Trophoblast cell (in vitro differentiated cells and primary cell): Measurements from ENCODE around the gene TAMM41.

Experiments used
- DNase-seq, 2 donors: peaks; one replicate each; pipeline ENCODE4 v3.0.0-alpha.2; 2016
- H2AFZ ChIP-seq: 2 replicates; pipeline ENCODE4 v1.6.1; 2013; ENCODE audit warnings: low read length, moderate library complexity, mild to moderate bottlenecking; ENCODE audit not compliant: insufficient read depth, poor library complexity
- H2AK5ac ChIP-seq: 2 replicates; pipeline ENCODE4 v1.6.1; 2013; ENCODE audit warnings: mild to moderate bottlenecking, low read length
- H2BK120ac ChIP-seq: 2 replicates; pipeline ENCODE4 v1.6.1; 2013; ENCODE audit warnings: low read length, mild to moderate bottlenecking, moderate library complexity; ENCODE audit not compliant: insufficient read depth, poor library complexity
- H2BK12ac ChIP-seq: 2 replicates; pipeline ENCODE4 v1.6.1; 2013; ENCODE audit warnings: mild to moderate bottlenecking, low read length, moderate library complexity
- H2BK5ac ChIP-seq: 2 replicates; pipeline ENCODE4 v1.6.1; 2013; ENCODE audit warnings: low read length, low read depth, moderate library complexity, mild to moderate bottlenecking; ENCODE audit not compliant: poor library complexity
- H3K14ac ChIP-seq: 2 replicates; pipeline ENCODE4 v1.6.1; 2013; ENCODE audit warnings: mild to moderate bottlenecking, low read length
- H3K18ac ChIP-seq: 2 replicates; pipeline ENCODE4 v1.6.1; 2013; ENCODE audit warnings: mild to moderate bottlenecking, low read length
- H3K23ac ChIP-seq: 2 replicates; pipeline ENCODE4 v1.6.1; 2013; ENCODE audit warnings: low read length
- H3K27ac ChIP-seq: 2 replicates; pipeline ENCODE4 v1.5.1; 2013; ENCODE audit warnings: low read depth, mild to moderate bottlenecking, inconsistent platforms, low read length, moderate library complexity
- H3K27me3 ChIP-seq: 2 replicates; pipeline ENCODE4 v1.6.1; 2013; ENCODE audit warnings: inconsistent platforms, mild to moderate bottlenecking, low read length, moderate library complexity; ENCODE audit not compliant: insufficient read depth
- H3K36me3 ChIP-seq, 2 experiments: 1 replicate in 1 of 2; 2 replicates in 1 of 2; pipeline ENCODE4 v1.6.1; 2013; ENCODE audit warnings: low read length in 2 of 2, mild to moderate bottlenecking in 2 of 2, moderate library complexity in 1 of 2; ENCODE audit not compliant: insufficient read depth in 2 of 2, control insufficient read depth in 1 of 2
- H3K4ac ChIP-seq: 2 replicates; pipeline ENCODE4 v1.6.1; 2013; ENCODE audit warnings: low read depth, mild to moderate bottlenecking, low read length, moderate library complexity
- H3K4me1 ChIP-seq, 2 experiments: 1 replicate in 1 of 2; 2 replicates in 1 of 2; pipeline ENCODE4 v1.6.1; 2013; ENCODE audit warnings: low read length in 2 of 2, mild to moderate bottlenecking in 2 of 2, moderate library complexity in 1 of 2; ENCODE audit not compliant: insufficient read depth in 2 of 2, control insufficient read depth in 1 of 2
- H3K4me2 ChIP-seq: 2 replicates; pipeline ENCODE4 v1.6.1; 2013; ENCODE audit warnings: inconsistent platforms, mild to moderate bottlenecking, low read length, moderate library complexity
- H3K4me3 ChIP-seq: 2 replicates; pipeline ENCODE4 v1.5.1; 2013; ENCODE audit warnings: mild to moderate bottlenecking, low read depth, low read length, inconsistent platforms
- H3K79me1 ChIP-seq: one replicate; pipeline ENCODE4 v1.6.1; 2013; ENCODE audit warnings: low read length
- H3K79me2 ChIP-seq: 2 replicates; pipeline ENCODE4 v1.6.1; 2013; ENCODE audit warnings: low read length, mild to moderate bottlenecking; ENCODE audit not compliant: control insufficient read depth, insufficient read depth, poor library complexity
- H3K9ac ChIP-seq: 2 replicates; pipeline ENCODE4 v1.6.1; 2013; ENCODE audit warnings: mild to moderate bottlenecking, low read length
- H3K9me3 ChIP-seq: 2 replicates; pipeline ENCODE4 v1.6.1; 2013; ENCODE audit warnings: low read depth, mild to moderate bottlenecking, control low read depth, inconsistent platforms, low read length; ENCODE audit not compliant: insufficient read depth
- H4K12ac ChIP-seq: 2 replicates; pipeline ENCODE4 v1.6.1; 2013; ENCODE audit warnings: low read depth, mild to moderate bottlenecking, low read length, moderate library complexity
- H4K8ac ChIP-seq: 2 replicates; pipeline ENCODE4 v1.6.1; 2013; ENCODE audit warnings: low read depth, mild to moderate bottlenecking, low read length, moderate library complexity
- H4K91ac ChIP-seq: one replicate; pipeline ENCODE4 v1.6.1; 2013; ENCODE audit warnings: low read depth, mild to moderate bottlenecking, low read length, moderate library complexity
- WGBS: extraction: QIAGEN DNeasy Blood & Tissue Kit; methylation state at CpG from one replicate; pipeline ENCODE4 v1.1.7; 2013; ENCODE audit warnings: missing lambda C conversion rate; ENCODE audit not compliant: insufficient read length, insufficient coverage; ENCODE audit errors: extremely low coverage; 5-methylcytosine and 5-hydroxymethylcytosine counted together

Gene TAMM41

GRCh38 chr3:11794927-11795326 is 51.8 kb downstream of the TAMM41 start:
- Histone ChIP-seq H3K4me1 (peaks cover 0 to 2% of the 10 kb centered on the region in 2 experiments), H3K18ac (no peak overlapping the region), H2BK12ac (no peak overlapping the region)

DNA sequence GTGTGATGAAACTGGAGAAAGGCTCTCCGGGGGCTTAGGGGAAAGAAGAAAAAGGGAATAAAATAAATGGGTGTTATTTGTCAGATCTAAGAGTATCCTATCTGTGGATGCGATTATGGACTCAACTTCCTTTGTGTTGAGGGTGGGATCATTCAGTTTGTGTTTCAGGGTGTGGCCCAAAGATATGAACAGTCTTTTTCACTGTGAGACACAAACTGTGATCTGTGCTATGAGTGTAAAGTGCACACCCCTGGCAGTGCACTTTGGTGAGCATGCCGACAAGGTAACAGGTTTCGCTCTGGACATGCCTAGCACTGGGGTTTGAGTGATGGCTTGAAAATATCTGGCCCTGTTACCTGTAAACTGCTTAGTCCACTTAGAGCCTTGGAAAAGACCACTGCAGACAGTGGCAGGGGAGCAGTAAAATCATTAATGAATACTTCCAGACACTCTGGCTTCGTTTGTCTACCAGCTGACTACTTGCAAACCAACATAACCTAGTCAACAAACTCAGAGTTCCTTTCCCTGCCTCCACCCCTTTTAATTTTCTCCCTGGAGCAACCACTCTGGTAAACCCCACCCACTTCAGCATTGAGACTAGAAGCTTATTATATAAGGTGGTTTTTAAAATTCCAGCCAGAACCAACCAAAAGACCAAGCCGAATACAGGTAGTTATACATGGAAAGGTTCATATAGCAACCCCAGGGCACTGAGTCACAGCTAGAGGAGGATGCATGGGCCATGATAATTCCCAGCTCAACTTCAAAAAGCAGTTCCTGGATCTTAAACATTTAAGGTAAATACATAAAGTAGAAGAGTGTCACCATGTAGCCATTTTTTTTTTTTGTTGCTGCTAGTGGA is 55.1 kb downstream of the TAMM41 start:
- Histone ChIP-seq H3K27me3 (no peaks in the 10 kb centered on the region), H3K23ac (peak overlapping the region; percentile 14)

More at GRCh38 chr3:11794927-11795326, 51.8 kb downstream of the TAMM41 start:
- H2AK5ac ChIP-seq: no peak overlapping the region
- H3K36me3 ChIP-seq: peaks cover 0 to 8% of the 10 kb centered on the region in 2 experiments
- no peaks in the 10 kb centered on the region for H3K27me3 ChIP-seq
- H3K4ac ChIP-seq: no peak overlapping the region
- H3K27ac ChIP-seq: no peak overlapping the region
- no peak overlapping the region for H3K23ac ChIP-seq
- H3K79me2 ChIP-seq: no peaks in the 10 kb centered on the region
- no peak overlapping the region for H3K14ac ChIP-seq
- H3K4me2 ChIP-seq: no peak overlapping the region
- H4K91ac ChIP-seq: no peak overlapping the region
- WGBS: no CpG with 5 or more reads among the region's 2 CpGs
- H3K4me3 ChIP-seq: no peak overlapping the region
- no peaks in the 10 kb centered on the region for H3K79me1 ChIP-seq
- no peak overlapping the region for H4K12ac ChIP-seq
- H2BK120ac ChIP-seq: no peak overlapping the region
- H2AFZ ChIP-seq: no peak overlapping the region
- H2BK5ac ChIP-seq: no peak overlapping the region
- no peak overlapping the region for H3K9ac ChIP-seq
- DNase-seq: no peak
- no peak overlapping the region for H4K8ac ChIP-seq
- H3K9me3 ChIP-seq: no peaks in the 10 kb centered on the region

DNA sequence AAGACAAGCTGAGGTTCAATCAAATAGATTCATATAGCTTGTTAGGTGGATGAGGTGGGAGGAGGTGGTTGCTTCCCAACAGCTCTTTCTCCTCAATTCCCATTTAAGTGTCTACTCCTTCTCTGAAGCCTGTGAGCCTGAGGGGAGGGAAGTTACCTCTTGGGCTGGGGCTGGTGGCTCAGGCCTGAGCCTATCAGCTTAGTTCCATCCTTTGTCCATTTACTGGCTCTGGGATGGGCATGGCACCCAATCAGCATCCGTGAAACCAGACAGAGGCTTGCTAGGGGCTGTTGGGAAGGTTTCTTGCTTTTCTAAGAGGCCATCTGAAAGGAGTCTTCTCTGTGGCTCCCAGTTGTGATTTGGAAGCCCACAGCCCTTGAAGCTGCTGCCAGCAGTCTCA is 57.3 kb downstream of the TAMM41 start:
- Histone ChIP-seq H3K4ac (no peak overlapping the region), H4K91ac (no peak overlapping the region), H3K36me3 (peaks cover 12 to 28% of the 10 kb centered on the region in 2 experiments), H3K9ac (no peak overlapping the region), H3K4me3 (no peak overlapping the region), H2AK5ac (no peak overlapping the region), H3K4me1 (peaks cover 2 to 4% of the 10 kb centered on the region in 2 experiments), H4K12ac (no peak overlapping the region), H2BK120ac (no peak overlapping the region), H2BK12ac (no peak overlapping the region), H3K9me3 (no peaks in the 10 kb centered on the region), H3K27ac (no peak overlapping the region), H3K23ac (no peak overlapping the region), H2AFZ (no peak overlapping the region), H2BK5ac (no peak overlapping the region), H4K8ac (no peak overlapping the region), H3K79me2 (no peaks in the 10 kb centered on the region), H3K27me3 (no peaks in the 10 kb centered on the region), H3K79me1 (no peaks in the 10 kb centered on the region), H3K18ac (no peak overlapping the region), H3K4me2 (no peak overlapping the region), H3K14ac (no peak overlapping the region)
- no peak for DNase-seq
- WGBS: no CpG with 5 or more reads among the region's 1 CpG

More for the DNA sequence above, 55.1 kb downstream of the TAMM41 start:
- Histone ChIP-seq H3K4me2 (no peak overlapping the region), H3K4me1 (no peaks in the 10 kb centered on the region), H3K9ac (no peak overlapping the region), H3K79me1 (no peaks in the 10 kb centered on the region), H4K91ac (no peak overlapping the region), H2BK12ac (no peak overlapping the region), H3K18ac (no peak overlapping the region), H3K36me3 (peaks cover 11 to 28% of the 10 kb centered on the region in 2 experiments), H3K79me2 (no peaks in the 10 kb centered on the region), H3K9me3 (no peaks in the 10 kb centered on the region), H2AFZ (no peak overlapping the region), H3K27ac (no peak overlapping the region), H3K14ac (no peak overlapping the region), H2BK5ac (no peak overlapping the region), H2BK120ac (no peak overlapping the region), H3K4ac (no peak overlapping the region), H4K8ac (no peak overlapping the region), H2AK5ac (no peak overlapping the region), H3K4me3 (no peak overlapping the region), H4K12ac (no peak overlapping the region)
- no CpG with 5 or more reads among the region's 6 CpGs for WGBS
- no peak for DNase-seq

DNA sequence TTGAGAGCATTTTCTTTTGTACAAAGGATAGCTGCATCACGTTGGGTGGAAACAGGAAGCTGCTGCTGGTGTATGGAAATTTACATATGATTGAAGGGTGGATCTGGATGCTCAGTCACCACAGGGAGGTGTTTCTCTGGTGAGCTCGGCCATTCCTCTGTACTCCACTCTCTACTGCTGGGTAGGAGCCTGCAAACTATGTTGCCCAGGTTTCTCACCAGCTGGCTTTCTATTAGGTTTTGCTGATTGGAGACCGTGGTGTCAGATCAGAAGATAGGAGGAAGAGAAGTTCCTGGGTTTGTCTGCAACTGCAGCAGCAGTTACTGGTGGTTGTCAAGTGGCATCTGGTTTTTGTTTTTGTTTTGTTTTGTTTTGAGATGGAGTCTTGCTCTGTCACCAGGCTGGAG is 61.7 kb downstream of the TAMM41 start:
- Histone ChIP-seq H3K4me3 (no peak overlapping the region), H3K23ac (no peak overlapping the region), H3K27me3 (no peaks in the 10 kb centered on the region), H3K79me2 (no peaks in the 10 kb centered on the region), H4K91ac (no peak overlapping the region), H3K4me1 (peaks cover 2 to 4% of the 10 kb centered on the region in 2 experiments), H2BK12ac (no peak overlapping the region), H4K12ac (no peak overlapping the region), H2AFZ (no peak overlapping the region), H3K79me1 (no peaks in the 10 kb centered on the region), H3K18ac (no peak overlapping the region), H3K14ac (no peak overlapping the region), H3K4ac (no peak overlapping the region), H3K9me3 (no peaks in the 10 kb centered on the region), H3K4me2 (no peak overlapping the region), H4K8ac (no peak overlapping the region), H2BK120ac (no peak overlapping the region), H3K27ac (no peak overlapping the region), H3K36me3 (peaks cover 12 to 21% of the 10 kb centered on the region in 2 experiments), H2BK5ac (no peak overlapping the region), H2AK5ac (no peak overlapping the region), H3K9ac (no peak overlapping the region)
- no CpG with 5 or more reads among the region's 3 CpGs for WGBS
- DNase-seq: peak; percentile 82 to 90
